ENCODE data around the gene PYGO1. TPM values are rescaled to one million over a fixed set of nuclear protein-coding genes. Genes with fewer than 3 reads are reported as not detected.

Gene PYGO1
- total and polyA plus RNA-seq, 4 donors, result 1.3 to 17.9 (median 4.7) TPM

DNA sequence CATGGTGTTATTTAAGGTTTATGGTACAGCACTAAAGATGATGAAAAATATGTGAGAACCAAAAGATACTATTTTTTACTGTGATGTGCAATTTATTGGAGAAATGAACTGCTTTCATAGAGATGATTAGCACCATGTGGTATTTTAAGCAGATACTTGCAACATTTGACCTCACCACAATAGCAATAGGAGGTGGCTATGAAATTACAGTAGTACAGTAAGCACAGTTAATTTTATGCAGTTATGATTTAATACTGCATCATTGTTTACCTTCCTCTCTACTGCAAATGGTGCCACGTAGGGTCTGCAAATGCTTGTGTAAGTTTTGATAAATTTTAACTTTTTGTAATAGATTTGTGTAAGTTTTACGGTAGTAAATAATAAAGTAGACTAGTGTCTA, 14.0 kb downstream of the PYGO1 start:
- no peak for TF ChIP-seq CTCF (IDR thresholded peaks at IDR 0.05; ENCODE audit: control extremely low read depth, extremely low read depth)
- H3K4me3 ChIP-seq, result no peak overlapping the region
- WGBS, 2 donors, result 65 to 96% methylated on average over 2 of the region's 2 CpGs
- no peaks in the 10 kb centered on the region for H3K27me3 ChIP-seq (ENCODE audit: control insufficient read depth in 3 of 3, insufficient read depth in 3 of 3, low read length in 2 of 3)
- ATAC-seq (ENCODE audit: insufficient read depth, low FRiP score), result no peak
- no peak overlapping the region for H3K27ac ChIP-seq (ENCODE audit: low read depth in 1 of 2, low read length in 1 of 2)
- no peak for DNase-seq
- peaks cover 0 to 9% (median 0%) of the 10 kb centered on the region in 4 donors for H3K9me3 ChIP-seq (ENCODE audit: control insufficient read depth in 4 of 4, insufficient read depth in 3 of 4, low read length in 3 of 4)
- no peak overlapping the region for H3K9ac ChIP-seq (ENCODE audit: insufficient read depth in 1 of 2, low read length in 2 of 2)
- peaks cover 0 to 12% (median 0%) of the 10 kb centered on the region in 4 donors for H3K36me3 ChIP-seq (ENCODE audit: control insufficient read depth in 4 of 4, insufficient read depth in 4 of 4, low read length in 4 of 4)
- H3K4me1 ChIP-seq (ENCODE audit: control insufficient read depth in 5 of 5, insufficient read depth in 5 of 5, low read length in 5 of 5), result no peaks in the 10 kb centered on the region

- H3K9me3 ChIP-seq (ENCODE audit: control insufficient read depth in 4 of 4, insufficient read depth in 3 of 4, low read length in 3 of 4), result peaks cover 0 to 9% (median 0%) of the 10 kb centered on the region in 4 donors
- H3K9ac ChIP-seq (ENCODE audit: insufficient read depth in 1 of 2, low read length in 2 of 2), result no peak overlapping the region
- H3K4me1 ChIP-seq (ENCODE audit: control insufficient read depth in 5 of 5, insufficient read depth in 5 of 5, low read length in 5 of 5), result no peaks in the 10 kb centered on the region
- H3K27me3 ChIP-seq (ENCODE audit: control insufficient read depth in 3 of 3, insufficient read depth in 3 of 3, low read length in 2 of 3), result no peaks in the 10 kb centered on the region
- H3K36me3 ChIP-seq (ENCODE audit: control insufficient read depth in 4 of 4, insufficient read depth in 4 of 4, low read length in 4 of 4), result peaks cover 0 to 12% (median 0%) of the 10 kb centered on the region in 4 donors
- H3K27ac ChIP-seq (ENCODE audit: low read depth in 1 of 2, low read length in 1 of 2), result no peak overlapping the region
- DNase-seq (no peak), ATAC-seq (ENCODE audit: insufficient read depth, low FRiP score) (no peak)
- no peak overlapping the region for H3K4me3 ChIP-seq
- no peak for TF ChIP-seq CTCF (IDR thresholded peaks at IDR 0.05; ENCODE audit: control extremely low read depth, extremely low read depth)
These were observed 14.9 kb downstream of the PYGO1 start for GRCh38 chr15:55573224-55573623.

- no peak overlapping the region for H3K4me3 ChIP-seq
- H3K9ac ChIP-seq (ENCODE audit: insufficient read depth in 1 of 2, low read length in 2 of 2), result no peak overlapping the region
- ATAC-seq (ENCODE audit: insufficient read depth, low FRiP score) (no peak), DNase-seq (no peak)
- no peaks in the 10 kb centered on the region for H3K27me3 ChIP-seq (ENCODE audit: control insufficient read depth in 3 of 3, insufficient read depth in 3 of 3, low read length in 2 of 3)
- no peak for TF ChIP-seq CTCF (IDR thresholded peaks at IDR 0.05; ENCODE audit: control extremely low read depth, extremely low read depth)
- H3K4me1 ChIP-seq (ENCODE audit: control insufficient read depth in 5 of 5, insufficient read depth in 5 of 5, low read length in 5 of 5), result no peaks in the 10 kb centered on the region
- peaks cover 0 to 4% (median 0%) of the 10 kb centered on the region in 4 donors for H3K9me3 ChIP-seq (ENCODE audit: control insufficient read depth in 4 of 4, insufficient read depth in 3 of 4, low read length in 3 of 4)
- 94% methylated on average over 2 of the region's 2 CpGs for WGBS, 2 donors
- no peak overlapping the region for H3K27ac ChIP-seq (ENCODE audit: low read depth in 1 of 2, low read length in 1 of 2)
- no peaks in the 10 kb centered on the region for H3K36me3 ChIP-seq (ENCODE audit: control insufficient read depth in 4 of 4, insufficient read depth in 4 of 4, low read length in 4 of 4)
These were observed 23.6 kb downstream of the PYGO1 start for GRCh38 chr15:55564347-55565145.
